Inferior parietal cortex (tissue), 1 donor: ENCODE data around the gene ABHD6.
"Not testable (repeated sequence)": the region's sequence is repeated elsewhere in the genome, so short reads cannot be mapped to it uniquely, and the experiment has no call there.

ENCODE experiments used
- DNase-seq: peaks from one replicate; pipeline ENCODE4 v3.0.0-alpha.2; 2016; ENCODE audit errors: extremely low spot score

The ABHD6 gene

DNA sequence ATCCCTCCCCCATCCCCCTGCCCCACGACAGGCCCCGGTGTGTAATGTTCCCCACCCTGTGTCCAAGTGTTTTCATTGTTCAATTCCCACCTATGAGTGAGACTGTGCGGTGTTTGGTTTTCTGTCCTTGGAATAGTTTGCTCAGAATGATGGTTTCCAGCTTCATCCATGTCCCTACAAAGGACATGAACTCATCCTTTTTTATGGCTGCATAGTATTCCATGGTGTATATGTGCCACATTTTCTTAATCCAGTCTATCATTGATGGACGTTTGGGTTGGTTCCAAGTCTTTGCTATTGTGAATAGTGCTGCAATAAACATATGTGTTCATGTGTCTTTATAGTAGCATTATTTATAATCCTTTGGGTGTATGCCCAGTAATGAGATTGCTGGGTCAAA, 5.3 kb downstream of the ABHD6 start:
- not testable (repeated sequence) for DNase-seq

- no peak for DNase-seq
These were observed 6.5 kb downstream of the ABHD6 start for GRCh38 chr3:58243976-58244585.

DNA sequence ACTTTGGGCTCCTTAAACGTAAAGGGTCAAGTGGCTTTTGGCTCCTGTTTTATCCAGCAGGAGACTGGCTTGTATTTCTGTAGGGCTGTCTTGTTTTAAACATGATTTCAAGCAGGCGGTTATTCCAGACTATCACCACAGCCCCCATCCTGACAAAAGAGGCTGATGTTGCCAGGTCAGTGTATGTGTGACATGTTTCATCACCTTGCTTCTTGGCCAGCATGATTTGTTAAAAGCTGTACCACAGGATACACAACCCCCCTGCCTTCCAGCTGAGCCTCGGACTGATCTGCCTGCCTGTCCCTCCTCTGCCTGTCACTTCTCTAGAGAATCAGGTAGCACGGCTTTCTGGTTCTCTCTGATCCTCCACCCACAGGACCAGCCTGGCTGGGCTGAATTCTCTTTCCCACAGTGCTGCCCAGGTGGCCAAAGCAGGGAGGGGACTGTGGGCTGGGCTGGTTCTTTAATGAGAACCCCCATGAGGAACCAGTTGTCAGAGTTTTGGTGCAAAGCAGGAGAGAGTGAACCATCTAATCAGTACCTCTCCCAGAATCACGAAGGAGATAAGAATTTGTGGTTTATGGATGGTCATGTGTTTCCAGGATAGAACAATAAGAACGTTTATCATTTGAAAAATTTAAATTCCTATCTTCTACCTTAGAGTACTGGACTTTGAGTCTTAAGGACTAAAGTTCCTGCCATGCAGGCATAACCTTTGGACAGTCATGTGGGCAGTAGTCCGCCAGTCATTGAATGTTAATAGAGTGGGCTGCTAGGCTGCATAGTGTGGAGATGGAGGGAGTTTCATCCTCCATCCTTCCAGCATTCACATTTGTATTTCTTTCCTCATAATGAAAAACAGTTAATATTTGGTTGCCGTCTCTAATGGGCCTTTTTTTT, 8.8 kb downstream of the ABHD6 start:
- no peak for DNase-seq

- DNase-seq: no peak
These were observed 11.9 kb downstream of the ABHD6 start for GRCh38 chr3:58249358-58250092.

DNA sequence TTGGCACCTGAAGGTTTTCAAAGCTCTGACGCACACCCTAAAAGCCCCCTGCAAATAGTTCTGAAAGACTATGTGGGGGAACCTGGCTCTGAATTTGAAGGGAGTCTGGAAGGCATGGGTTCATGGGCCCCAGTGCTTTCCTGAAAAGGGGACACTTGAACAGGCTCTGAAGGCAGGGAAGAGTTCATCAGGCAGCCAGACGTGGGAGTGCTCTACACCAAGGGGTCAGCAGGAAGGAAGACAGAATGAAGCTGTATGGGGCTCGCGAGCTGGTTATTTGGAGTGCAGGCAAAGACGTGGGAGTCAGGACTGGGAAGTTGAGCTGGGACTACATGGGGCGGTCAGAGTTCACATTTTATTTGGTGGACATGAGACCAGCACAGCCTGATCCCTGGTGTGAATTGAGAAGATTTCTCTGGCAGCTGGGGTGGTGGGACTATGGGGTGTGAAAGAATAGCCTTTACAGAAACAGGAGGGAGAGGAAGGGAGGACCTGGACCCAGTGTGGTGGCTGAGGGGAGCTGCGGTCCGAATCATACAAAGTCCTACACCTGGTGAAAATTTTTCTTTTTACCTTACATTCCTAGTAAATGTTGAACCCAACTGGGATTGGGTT, 12.6 kb downstream of the ABHD6 start:
- DNase-seq: no peak

DNA sequence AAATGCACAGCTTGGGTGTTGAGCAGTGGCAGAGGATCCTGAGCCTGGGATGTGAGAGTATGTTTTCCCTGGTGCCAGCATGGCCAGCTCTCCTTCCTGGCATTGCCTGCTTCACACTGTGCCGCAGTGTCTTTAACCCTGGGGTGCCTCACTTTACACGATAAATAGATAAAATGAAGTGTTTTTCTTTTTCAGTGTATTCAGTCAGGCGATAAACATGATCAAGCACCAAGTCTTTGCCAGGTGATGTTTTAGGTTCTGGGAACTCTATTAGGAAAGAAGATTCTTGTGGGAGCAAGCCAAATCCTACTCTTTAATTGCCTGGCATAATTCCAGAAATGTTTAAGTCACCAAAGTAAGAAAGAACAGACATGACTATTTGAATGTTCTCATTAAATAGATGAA, 14.0 kb downstream of the ABHD6 start:
- no peak for DNase-seq

DNA sequence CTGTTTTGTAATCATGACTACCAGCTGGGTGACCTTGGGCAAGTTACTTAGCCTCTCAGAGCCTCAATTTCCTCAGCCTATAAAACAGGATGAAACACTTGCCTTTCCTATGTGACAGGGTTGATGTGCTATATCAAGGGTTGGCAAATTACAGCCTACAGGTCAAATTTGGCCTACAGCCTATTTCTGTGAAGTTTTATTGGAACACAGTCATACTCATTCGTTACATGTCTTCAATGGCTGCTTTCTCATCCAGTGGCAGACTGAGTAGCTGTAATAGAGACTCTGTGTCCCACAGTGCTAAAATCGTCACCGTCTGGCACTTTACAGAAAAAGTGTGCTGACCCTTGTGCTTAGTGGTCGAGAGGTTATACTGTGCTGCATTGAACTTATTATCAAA, 16.6 kb downstream of the ABHD6 start:
- no peak for DNase-seq

DNA sequence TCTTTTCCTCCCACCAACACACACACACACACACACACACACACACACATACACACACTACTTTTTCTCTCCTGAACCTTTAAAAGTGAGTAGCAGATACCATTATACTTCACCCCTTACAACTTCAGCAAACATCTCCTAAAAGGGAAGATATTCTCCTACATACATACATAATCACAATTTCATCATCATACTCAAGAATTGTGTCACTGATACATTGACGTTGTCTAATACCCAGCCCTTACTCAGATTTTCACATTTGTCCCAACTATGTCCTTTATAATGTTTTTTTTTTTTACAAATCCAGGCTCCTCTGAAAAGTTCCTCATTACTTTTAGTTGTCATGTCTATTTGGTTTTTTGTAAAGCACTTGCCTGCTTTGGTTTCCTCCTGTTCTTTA, 18.5 kb downstream of the ABHD6 start:
- no peak for DNase-seq

DNA sequence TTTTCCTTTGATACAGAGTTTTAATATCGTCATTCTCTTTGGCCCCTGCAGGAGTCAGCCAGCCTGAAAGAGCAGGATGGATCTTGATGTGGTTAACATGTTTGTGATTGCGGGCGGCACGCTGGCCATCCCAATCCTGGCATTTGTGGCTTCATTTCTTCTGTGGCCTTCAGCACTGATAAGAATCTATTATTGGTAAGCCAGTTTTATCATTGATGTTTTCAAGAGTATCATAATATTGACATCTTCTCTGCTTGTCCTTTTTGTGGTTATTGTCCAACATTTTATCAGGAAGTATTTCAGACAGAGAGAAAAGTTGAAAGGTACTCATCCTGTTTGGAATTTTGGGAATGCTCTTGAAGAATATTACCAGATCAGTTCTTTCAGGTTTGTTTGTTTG, 18.9 kb downstream of the ABHD6 start:
- DNase-seq: no peak

- no peak for DNase-seq
These were observed 20.9 kb downstream of the ABHD6 start for GRCh38 chr3:58258392-58259055.

GRCh38 chr3:58260261-58260731, 22.7 kb downstream of the ABHD6 start:
- no peak for DNase-seq

GRCh38 chr3:58260733-58261132, 23.1 kb downstream of the ABHD6 start:
- no peak for DNase-seq

DNA sequence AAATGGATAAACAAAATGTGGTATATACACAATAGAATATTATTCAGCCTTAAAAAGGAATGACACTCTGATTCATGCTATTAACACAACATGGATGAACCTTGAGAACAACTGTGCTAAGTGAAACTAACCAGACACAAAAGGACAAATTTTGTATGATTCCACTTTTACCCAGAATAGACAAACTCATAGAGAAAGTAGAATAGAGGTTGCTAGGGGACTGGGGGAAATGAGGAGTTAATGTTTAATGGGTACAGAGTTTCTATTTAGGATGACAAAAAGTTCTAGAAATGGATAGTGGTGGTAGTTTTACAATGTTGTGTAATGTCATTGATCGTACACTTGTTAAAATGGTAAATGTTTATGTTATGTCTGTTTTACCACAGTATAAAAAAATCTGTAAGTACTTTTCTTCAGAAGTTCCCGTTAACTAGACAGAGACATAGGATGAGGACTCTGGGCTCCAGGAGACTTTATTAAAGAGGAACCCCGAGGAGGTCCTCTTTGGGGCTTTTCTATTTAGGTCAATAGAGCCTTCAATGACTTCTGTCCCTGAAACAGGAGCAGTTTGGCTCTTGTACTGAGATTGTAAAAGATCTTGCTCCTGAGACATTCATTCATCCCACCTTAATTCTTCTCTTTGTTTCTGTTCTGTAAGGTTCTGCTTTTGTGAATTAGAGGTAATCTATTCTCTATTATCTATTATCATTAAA, 24.5 kb downstream of the ABHD6 start:
- DNase-seq: no peak

GRCh38 chr3:58266577-58266976, 29.0 kb downstream of the ABHD6 start:
- peak; percentile 73 for DNase-seq

GRCh38 chr3:58267543-58267942, 30.0 kb downstream of the ABHD6 start:
- DNase-seq: not testable (repeated sequence)

DNA sequence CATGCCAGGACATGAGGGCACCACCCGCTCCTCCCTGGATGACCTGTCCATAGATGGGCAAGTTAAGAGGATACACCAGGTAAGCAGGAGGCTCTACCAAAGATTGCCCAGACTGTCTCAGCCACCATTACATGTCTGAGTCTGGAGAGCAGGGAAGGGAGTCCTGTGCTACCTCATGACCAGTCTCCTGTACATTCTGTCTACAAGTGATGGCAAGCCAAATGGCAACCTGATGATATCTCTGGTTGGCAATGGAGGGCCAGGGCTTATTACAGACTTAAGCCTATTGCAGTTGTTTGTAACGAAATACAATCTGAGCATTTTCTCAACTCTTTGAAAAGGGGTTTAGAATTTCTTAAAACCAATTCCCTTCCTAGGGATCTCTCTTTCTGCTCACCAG, 31.8 kb downstream of the ABHD6 start:
- DNase-seq: no peak

GRCh38 chr3:58270485-58270884, 32.9 kb downstream of the ABHD6 start:
- DNase-seq: no peak

- DNase-seq: no peak
These were observed 34.4 kb downstream of the ABHD6 start for GRCh38 chr3:58271901-58272501.

DNA sequence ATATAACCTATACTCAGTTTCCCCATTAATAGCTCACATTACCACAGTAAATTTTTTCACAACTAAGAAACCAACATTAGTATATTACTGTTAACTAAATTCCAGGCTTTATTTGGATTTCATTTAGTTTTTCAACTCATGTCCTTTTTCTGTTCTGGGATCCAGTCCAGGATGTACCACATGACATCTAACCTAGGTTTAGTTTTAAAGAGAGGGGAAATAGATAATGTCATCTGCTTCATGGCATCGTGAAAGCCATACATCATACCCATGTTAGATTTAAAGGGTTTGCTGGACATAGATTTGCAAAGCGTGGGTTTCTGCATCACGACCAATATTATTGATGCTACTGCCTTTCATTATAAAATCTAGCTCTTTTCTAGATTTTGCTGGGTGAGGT, 35.3 kb downstream of the ABHD6 start:
- no peak for DNase-seq

DNA sequence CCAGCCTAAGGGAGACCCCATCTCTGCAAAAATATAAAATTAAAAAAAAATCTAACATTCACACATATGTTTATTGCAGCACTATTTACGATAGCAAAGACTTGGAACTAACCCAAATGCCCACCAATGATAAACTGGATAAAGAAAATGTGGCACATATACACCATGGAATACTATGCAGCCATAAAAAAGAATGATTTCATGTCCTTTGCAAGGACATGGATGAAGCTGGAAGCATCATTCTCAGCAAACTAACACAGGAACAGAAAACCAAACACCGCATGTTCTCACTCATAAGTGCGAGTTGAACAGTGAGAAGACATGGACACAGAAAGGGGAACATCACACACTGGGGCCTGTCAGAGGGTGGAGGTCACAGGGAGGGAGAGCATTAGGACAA, 35.8 kb downstream of the ABHD6 start:
- not testable (repeated sequence) for DNase-seq
